GM20431 (cell line): ENCODE results near the gene ERCC1.
"Not testable (repeated sequence)": the region's sequence is repeated elsewhere in the genome, so short reads cannot be mapped to it uniquely, and the experiment has no call there.

Source experiments
- in situ Hi-C: fragments of 300-500 bp; cut with MseI, MboI; formaldehyde crosslinking; loops from one replicate; pipeline ENCODE4 v1.15.0; 2020; ENCODE audit warnings: low sequenced_read_pairs; ENCODE audit not compliant: unreplicated experiment

The ERCC1 gene

GRCh38 chr19:45437328-45437727, 13.6 kb upstream of the ERCC1 start:
- in situ Hi-C loops: loop anchor here (10.0 kb wide), 1 partner anchor 47 kb away; no protein-coding TSS in a partner anchor

GRCh38 chr19:45432543-45432942, 8.8 kb upstream of the ERCC1 start:
- in situ Hi-C loops: loop anchor here (10.0 kb wide), 1 partner anchor 52 kb away; no protein-coding TSS in a partner anchor

GRCh38 chr19:45431008-45431407, 7.3 kb upstream of the ERCC1 start:
- in situ Hi-C loops: loop anchor here (10.0 kb wide), 1 partner anchor 54 kb away; no protein-coding TSS in a partner anchor

GRCh38 chr19:45429896-45430295, 6.2 kb upstream of the ERCC1 start:
- in situ Hi-C loops: loop anchor here (10.0 kb wide), 1 partner anchor 55 kb away; no protein-coding TSS in a partner anchor

- in situ Hi-C loops: no loop called here
Measured at GRCh38 chr19:45428384-45429231, 4.9 kb upstream of the ERCC1 start.

GRCh38 chr19:45424191-45425058, 708 bp upstream of the ERCC1 start:
- in situ Hi-C loops: no loop called here

- in situ Hi-C loops: no loop called here
Measured at GRCh38 chr19:45423033-45423588, 606 bp downstream of the ERCC1 start.

GRCh38 chr19:45421947-45422498, 1.7 kb downstream of the ERCC1 start:
- in situ Hi-C loops: no loop called here

- in situ Hi-C loops: no loop called here
Measured at GRCh38 chr19:45420871-45421270, 2.8 kb downstream of the ERCC1 start.

GRCh38 chr19:45420356-45420755, 3.4 kb downstream of the ERCC1 start:
- in situ Hi-C loops: no loop called here

- in situ Hi-C loops: no loop called here
Measured at GRCh38 chr19:45419895-45420294, 3.8 kb downstream of the ERCC1 start.

- in situ Hi-C loops: no loop called here
Measured at GRCh38 chr19:45419396-45419795, 4.3 kb downstream of the ERCC1 start.

- in situ Hi-C loops: no loop called here
Measured at GRCh38 chr19:45418802-45419201, 4.9 kb downstream of the ERCC1 start.

- in situ Hi-C loops: no loop called here
Measured at GRCh38 chr19:45417151-45417550, 6.6 kb downstream of the ERCC1 start.

GRCh38 chr19:45414468-45414867, 9.2 kb downstream of the ERCC1 start:
- in situ Hi-C loops: no loop called here

- in situ Hi-C loops: no loop called here
Measured at GRCh38 chr19:45413497-45413896, 10.2 kb downstream of the ERCC1 start.

GRCh38 chr19:45410330-45410729, 13.4 kb downstream of the ERCC1 start:
- in situ Hi-C loops: not testable (repeated sequence)

GRCh38 chr19:45409557-45409920, 14.2 kb downstream of the ERCC1 start:
- in situ Hi-C loops: no loop called here

GRCh38 chr19:45408830-45409556, 14.7 kb downstream of the ERCC1 start:
- in situ Hi-C loops: no loop called here

- in situ Hi-C loops: no loop called here
Measured at GRCh38 chr19:45408121-45408520, 15.6 kb downstream of the ERCC1 start.
